Neural progenitor cell (in vitro differentiated cells): ENCODE measurements around the gene SEMA4D.

Experiments
- CTCF ChIP-seq: fragments of 200-600 bp; sonication (generic); IDR thresholded peaks from 2 replicates; pipeline ENCODE4 v1.5.1; 2017; ENCODE audit warnings: antibody characterized with exemption, mild to moderate bottlenecking
- EZH2 ChIP-seq: fragments of 200-600 bp; sonication (generic); IDR thresholded peaks from 2 replicates; pipeline ENCODE4 v1.6.1; 2017; ENCODE audit warnings: antibody characterized with exemption, mild to moderate bottlenecking, moderate library complexity

DNA sequence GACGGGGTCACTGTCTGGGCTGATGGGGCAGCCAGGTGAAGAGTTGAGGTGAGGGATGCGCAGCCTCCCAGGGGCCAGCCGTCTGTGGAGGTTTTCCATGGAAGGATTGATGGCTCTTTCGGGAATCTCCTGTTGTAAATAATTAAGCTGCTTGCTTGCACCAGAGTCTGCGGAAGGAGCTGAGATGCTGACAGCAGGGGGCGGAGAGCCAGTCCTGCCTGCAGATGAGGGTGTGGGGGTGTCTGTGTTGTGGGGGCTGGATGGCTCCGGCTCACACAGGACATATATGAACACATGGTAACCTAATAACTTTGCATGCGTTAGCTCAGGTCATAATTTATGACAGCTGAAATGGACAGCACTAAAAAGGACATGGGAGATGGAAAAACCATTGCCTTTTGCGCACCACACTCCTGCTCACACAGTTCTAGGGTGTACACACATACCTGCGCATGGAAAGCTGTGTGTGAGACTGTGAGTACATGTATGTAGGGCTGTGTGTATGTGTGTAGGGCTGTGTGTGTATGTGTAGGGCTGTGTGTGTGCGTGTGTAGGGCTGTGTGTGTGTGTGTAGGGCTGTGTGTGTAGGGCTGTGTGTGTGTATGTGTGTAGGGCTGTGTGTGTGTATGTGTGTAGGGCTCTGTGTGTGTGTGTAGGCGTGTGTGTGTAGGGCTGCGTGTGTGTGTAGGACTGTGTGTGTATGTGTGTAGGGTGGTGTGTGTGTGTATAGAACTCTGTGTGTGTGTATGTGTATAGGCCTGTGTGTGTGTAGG lies 36.8 kb upstream of the SEMA4D start:
- no peak for TF ChIP-seq CTCF
- TF ChIP-seq EZH2, result no peak
